Stimulated activated naive CD4-positive, alpha-beta T cell (primary cell): ENCODE results near the gene COPA.
A peak's percentile ranks its signal among the peaks of the same experiment; 100 is the strongest.
"Not testable (repeated sequence)": the region's sequence is repeated elsewhere in the genome, so short reads cannot be mapped to it uniquely, and the experiment has no call there.

ENCODE experiments used
- DNase-seq, 6 experiments: peaks; one replicate each; lab custom pipeline; 2025; lab: John Stamatoyannopoulos, UW

The COPA gene

GRCh38 chr1:160342953-160343869 lies at the start of gene COPA, which contains the start of gene NCSTN:
COPA (minus strand) TSS chr1:160343250; CDS start chr1:160343170, 80 bp downstream.
NCSTN (plus strand) TSS chr1:160343383; CDS start chr1:160343397, 14 bp downstream.
- DNase-seq: peak; percentile 71 to 90 (median 86)

- not testable (repeated sequence) for DNase-seq
These were observed 45.4 kb upstream of the COPA start for GRCh38 chr1:160388406-160388805.

- not testable (repeated sequence) for DNase-seq
These were observed 41.8 kb upstream of the COPA start for GRCh38 chr1:160384812-160385211.

GRCh38 chr1:160377585-160378206 lies 34.6 kb upstream of the COPA start:
- DNase-seq: no peak

GRCh38 chr1:160376525-160377131 lies 33.6 kb upstream of the COPA start:
- DNase-seq: peak in 3 of 6 experiments; percentile 11 to 40 (median 39)

- DNase-seq: no peak
These were observed 32.9 kb upstream of the COPA start for GRCh38 chr1:160375788-160376524.

- DNase-seq: no peak
These were observed 31.5 kb upstream of the COPA start for GRCh38 chr1:160374306-160375110.

- no peak for DNase-seq
These were observed 30.6 kb upstream of the COPA start for GRCh38 chr1:160373696-160374095.

- DNase-seq: no peak
These were observed 28.7 kb upstream of the COPA start for GRCh38 chr1:160371756-160372155.

- DNase-seq: no peak
These were observed 28.2 kb upstream of the COPA start for GRCh38 chr1:160371346-160371631.

- no peak for DNase-seq
These were observed 27.7 kb upstream of the COPA start for GRCh38 chr1:160370561-160371345.

GRCh38 chr1:160369087-160369486 lies 26.0 kb upstream of the COPA start:
- DNase-seq: no peak

- no peak for DNase-seq
These were observed 25.2 kb upstream of the COPA start for GRCh38 chr1:160367934-160368923.

GRCh38 chr1:160367516-160367900 lies 24.5 kb upstream of the COPA start:
- DNase-seq: no peak

GRCh38 chr1:160366731-160367515 lies 23.9 kb upstream of the COPA start, which contains the start of gene NHLH1:
NHLH1 (plus strand) TSS chr1:160367071; CDS start chr1:160370732, 3,661 bp downstream.
- DNase-seq: no peak

- DNase-seq: no peak
These were observed 22.3 kb upstream of the COPA start for GRCh38 chr1:160365325-160365724.

- no peak for DNase-seq
These were observed 21.1 kb upstream of the COPA start for GRCh38 chr1:160363951-160364735.

GRCh38 chr1:160363010-160363409 lies 20.0 kb upstream of the COPA start:
- no peak for DNase-seq
